Measurements from ENCODE around the gene ESYT1. TPM values are rescaled to one million over a fixed set of nuclear protein-coding genes. Genes with fewer than 3 reads are reported as not detected.
A peak's percentile ranks its signal among the peaks of the same experiment; 100 is the strongest.

Gene ESYT1
- total and polyA plus RNA-seq, 10 of the 15 experiments (the other 5 are each of a cell fraction or from before 2014, with no cell fraction given): 47.5 to 120 (median 87.1) TPM

- TF ChIP-seq POLR2AphosphoS2 (IDR thresholded peaks at IDR 0.05; ENCODE audit: low read depth, low read length) (no peak), NBN (IDR thresholded peaks at IDR 0.05) (no peak), SPI1 (IDR thresholded peaks at IDR 0.05; ENCODE audit: borderline replicate concordance, insufficient read depth, low read depth, low read length) (no peak), EP300 (IDR thresholded peaks at IDR 0.05; ENCODE audit: borderline replicate concordance in 1 of 2, control insufficient read depth in 1 of 2, low read depth in 2 of 2, low read length in 2 of 2) (no peak), BHLHE40 (IDR thresholded peaks at IDR 0.05; ENCODE audit: borderline replicate concordance in 1 of 2, low read depth in 2 of 2, low read length in 1 of 2) (no peak), NFXL1 (IDR thresholded peaks at IDR 0.05; ENCODE audit: borderline replicate concordance) (no peak), CHD4 (IDR thresholded peaks at IDR 0.05) (no peak), LARP7 (IDR thresholded peaks at IDR 0.05) (no peak), TBL1XR1 (IDR thresholded peaks at IDR 0.05; ENCODE audit: low read depth, low read length) (no peak), NFIC (IDR thresholded peaks at IDR 0.05; ENCODE audit: low read depth, low read length) (no peak), KDM1A (IDR thresholded peaks at IDR 0.05; ENCODE audit: borderline replicate concordance) (no peak)
Measured at GRCh38 chr12:56145217-56145616, 17.1 kb downstream of the ESYT1 start (continued).

GRCh38 chr12:56146492-56147460 is 18.7 kb downstream of the ESYT1 start:
- intact Hi-C loops (cut with micrococcal nuclease; ENCODE audit: unreplicated experiment): no loop called here
- no peaks in the 10 kb centered on the region for H3K27me3 ChIP-seq (replicated peaks in 1 of 2; ENCODE audit: control insufficient read depth in 2 of 2, insufficient read depth in 2 of 2, low read length in 1 of 2)
- in situ Hi-C loops (cut with MboI): no loop called here
- no peak overlapping the region for H3K4me2 ChIP-seq (ENCODE audit: control insufficient read depth, insufficient read depth)
- H3K27ac ChIP-seq (ENCODE audit: control insufficient read depth, insufficient read depth): no peak overlapping the region
- no peak overlapping the region for H3K9ac ChIP-seq (ENCODE audit: control insufficient read depth, insufficient read depth, low read length)
- no peak overlapping the region for H2AFZ ChIP-seq (ENCODE audit: control insufficient read depth, low read depth, low read length)
- no peaks in the 10 kb centered on the region for H4K20me1 ChIP-seq (ENCODE audit: control insufficient read depth, insufficient read depth)
- H3K9me3 ChIP-seq (replicated peaks; ENCODE audit: control insufficient read depth, insufficient read depth, low read length): no peaks in the 10 kb centered on the region
- no peak overlapping the region for H3K4me3 ChIP-seq
- RAD21 ChIA-PET (ENCODE audit: unreplicated experiment): no interaction called here
- SMC1A ChIA-PET (ENCODE audit: uncharacterized antibody, unreplicated experiment): no interaction called here
- BruUV-seq (replicated peaks): no TSS peak
- no peak for ATAC-seq
- no peak for DNase-seq (ENCODE audit: low read depth, low spot score)
- H3K4me1 ChIP-seq (ENCODE audit: control insufficient read depth, insufficient read depth, low read length): peaks cover 4% of the 10 kb centered on the region
- peaks cover 8 to 13% of the 10 kb centered on the region in 2 experiments; a peak in 3 of 4 replicates for H3K36me3 ChIP-seq (ENCODE audit: control insufficient read depth in 2 of 2, insufficient read depth in 2 of 2, low read length in 1 of 2)
- CTCF ChIA-PET: interaction anchor here (1.5 kb wide), 1 partner anchor 42 kb away, joined by 4 read pairs; the partner anchor contains the start of gene SMARCC2
- H3K79me2 ChIP-seq (ENCODE audit: control insufficient read depth, insufficient read depth, low read length): peaks cover 6% of the 10 kb centered on the region
- no peak for FAIRE-seq
- TF ChIP-seq POLR2AphosphoS2 (IDR thresholded peaks at IDR 0.05; ENCODE audit: low read depth, low read length) (peak; percentile 24; the same call in 1 of the 2 replicates), FOS (IDR thresholded peaks at IDR 0.05; ENCODE audit: borderline replicate concordance, extremely low read depth, insufficient read length) (no peak)
- POLR2A ChIA-PET: interaction anchor here (0.6 to 1.1 kb wide), 2 partner anchors 19 to 172 kb away, joined by 5 read pairs; no protein-coding TSS in a partner anchor
- 85% methylated on average over 13 of the region's 13 CpGs for WGBS (ENCODE audit: insufficient coverage, insufficient replicate concordance, low lambda C conversion rate, missing lambda C conversion rate)
